ENCODE measurements around the gene PRELP.
"Not testable (repeated sequence)": the region's sequence is repeated elsewhere in the genome, so short reads cannot be mapped to it uniquely, and the experiment has no call there.

PRELP gene

DNA sequence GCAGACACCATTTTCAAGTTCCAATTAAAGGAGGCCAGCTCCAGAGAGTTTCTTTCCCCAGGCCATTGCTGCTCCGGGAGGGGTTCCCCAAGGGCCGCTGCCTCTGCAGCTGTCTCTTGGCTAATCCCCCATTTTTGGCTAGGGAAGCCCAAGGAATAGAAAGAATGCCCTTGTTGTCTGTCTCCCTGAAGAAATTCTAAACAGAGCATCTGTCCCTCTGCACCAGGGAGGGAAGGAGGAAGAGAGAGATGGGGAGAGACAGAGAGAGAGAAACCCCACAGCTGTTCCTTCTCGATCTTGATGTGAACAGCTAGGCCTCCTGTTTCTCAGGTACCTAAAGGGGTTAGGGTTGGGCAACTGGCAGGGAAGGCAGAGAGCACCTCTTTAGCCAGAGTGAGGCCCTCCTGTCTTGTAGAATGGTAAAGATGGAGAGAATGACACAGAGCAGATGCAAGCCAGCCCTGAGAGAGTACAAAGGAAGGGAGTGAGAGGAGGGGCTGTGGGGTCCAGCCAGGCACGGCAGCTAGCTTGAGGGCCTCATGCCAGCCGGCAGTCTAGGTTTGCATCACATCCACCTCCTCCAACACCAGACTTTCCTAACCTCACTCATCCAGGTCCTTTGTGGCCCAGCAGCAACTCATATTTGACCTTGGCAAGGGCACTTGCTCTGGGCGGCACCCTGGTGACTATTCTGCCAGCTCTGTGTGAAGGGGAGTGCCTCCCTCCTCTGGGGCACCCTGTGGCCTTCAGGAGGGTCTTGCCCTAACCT is 31.4 kb downstream of the PRELP start:
- DNase-seq (ENCODE audit: low read depth in 2 of 2): no peak

DNA sequence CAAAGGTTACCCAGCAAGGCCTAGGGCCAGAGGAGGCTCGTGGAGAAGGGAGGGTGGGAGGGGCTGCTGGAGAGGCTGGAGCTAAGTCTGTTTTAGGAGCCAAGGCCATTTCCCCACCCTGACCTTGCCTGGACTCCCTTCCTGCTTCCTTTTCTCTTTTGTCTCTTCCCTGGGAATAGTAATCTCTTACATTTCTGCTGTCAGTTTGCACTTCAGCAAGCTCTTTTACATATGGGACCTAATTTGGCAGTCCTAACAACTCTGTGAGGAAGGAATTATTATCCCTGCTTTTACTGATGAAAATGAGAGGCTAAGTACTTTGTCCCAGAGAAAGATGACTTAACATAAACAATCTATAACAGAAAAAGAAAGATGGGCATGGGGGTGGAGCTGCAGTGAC is 32.2 kb downstream of the PRELP start:
- DNase-seq (ENCODE audit: low read depth in 2 of 2): no peak

DNA sequence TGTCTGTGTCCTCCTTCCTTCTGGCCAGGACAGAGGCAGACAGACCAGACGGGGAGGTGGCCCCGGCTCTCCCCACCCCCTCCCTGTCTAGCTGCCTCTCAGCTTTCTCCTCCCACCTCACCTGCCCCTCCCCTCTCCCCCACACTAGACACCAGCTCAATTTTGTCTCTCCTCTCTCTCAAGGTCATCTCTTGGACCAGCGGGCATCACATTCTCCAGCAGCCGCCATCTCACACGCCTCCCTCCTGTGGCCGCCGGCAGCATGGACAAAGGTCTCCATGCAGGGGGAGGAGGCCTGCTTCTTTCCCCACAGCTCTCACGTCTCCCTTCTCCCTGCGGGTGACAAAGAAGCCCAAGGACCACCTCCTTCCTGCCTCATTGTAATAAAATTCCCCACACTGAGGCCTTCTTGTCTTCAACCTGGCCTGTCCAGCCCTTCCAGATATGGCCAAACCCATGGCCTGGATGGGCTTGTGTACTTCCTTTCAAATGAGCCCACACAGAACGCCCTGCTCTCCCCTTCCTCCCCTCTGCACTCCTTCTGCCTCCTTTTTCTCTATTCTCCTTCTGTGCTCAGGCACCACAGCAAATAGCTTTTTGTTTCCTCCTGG is 33.0 kb downstream of the PRELP start:
- no peak for DNase-seq (ENCODE audit: low read depth in 2 of 2)

DNA sequence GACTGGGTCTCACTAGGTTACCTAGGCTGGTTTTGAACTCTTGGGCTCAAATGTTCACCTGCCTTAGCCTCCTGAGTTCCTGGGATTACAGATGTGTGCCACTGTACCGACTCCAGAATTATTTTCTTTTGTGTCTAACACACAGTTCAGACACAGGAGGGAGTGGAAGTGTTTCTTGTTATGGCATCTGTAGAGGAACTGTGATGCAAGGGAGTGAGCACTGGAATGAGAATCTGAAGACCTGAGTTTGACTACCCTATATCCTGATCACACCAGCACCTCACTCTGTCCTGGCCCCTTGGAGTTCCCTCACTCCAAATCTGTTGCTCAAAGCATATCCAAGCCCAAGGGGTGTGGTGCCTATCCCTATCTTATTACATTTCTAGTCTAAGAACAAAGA is 33.5 kb downstream of the PRELP start:
- no peak for DNase-seq (ENCODE audit: low read depth in 2 of 2)

DNA sequence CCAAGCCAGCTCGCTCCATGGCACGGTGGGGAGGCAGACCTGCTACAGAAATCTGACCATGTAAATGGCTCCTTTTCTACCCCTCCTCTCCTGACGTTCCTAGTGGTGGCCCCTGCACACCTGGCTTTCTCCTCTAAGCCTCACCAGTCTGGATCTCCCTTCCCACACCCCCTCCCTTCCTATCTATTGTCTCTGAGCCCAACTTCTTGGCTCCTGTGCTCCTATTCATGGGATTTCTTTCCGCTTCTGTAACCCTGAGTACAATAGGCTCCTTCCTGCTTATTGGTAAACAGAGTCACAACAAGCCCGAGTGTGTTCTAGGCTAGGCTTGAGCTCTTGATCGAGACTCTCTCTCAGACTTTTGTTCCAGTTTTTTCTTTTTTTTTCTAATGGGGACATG is 35.9 kb downstream of the PRELP start:
- no peak for DNase-seq (ENCODE audit: low read depth in 2 of 2)

DNA sequence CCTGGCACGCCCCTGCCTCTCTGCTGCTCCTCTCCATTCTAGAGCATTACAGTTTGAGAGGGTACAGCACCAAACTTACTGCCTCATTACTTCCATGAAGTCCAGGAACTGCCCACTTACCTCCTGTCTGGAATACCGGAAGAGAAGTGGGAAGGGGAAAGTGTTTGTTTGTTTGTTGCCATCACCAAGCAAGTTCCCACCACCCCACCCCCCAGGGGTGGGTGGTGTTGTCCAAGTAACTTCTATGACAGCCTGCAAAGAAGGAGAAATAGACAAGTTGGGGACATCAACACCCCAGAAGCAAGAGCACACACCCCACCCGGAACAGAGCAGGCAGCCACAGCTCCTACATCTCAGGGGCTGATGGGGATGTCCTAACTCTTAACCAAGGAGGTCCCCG is 36.3 kb downstream of the PRELP start:
- no peak for DNase-seq (ENCODE audit: low read depth in 2 of 2)

DNA sequence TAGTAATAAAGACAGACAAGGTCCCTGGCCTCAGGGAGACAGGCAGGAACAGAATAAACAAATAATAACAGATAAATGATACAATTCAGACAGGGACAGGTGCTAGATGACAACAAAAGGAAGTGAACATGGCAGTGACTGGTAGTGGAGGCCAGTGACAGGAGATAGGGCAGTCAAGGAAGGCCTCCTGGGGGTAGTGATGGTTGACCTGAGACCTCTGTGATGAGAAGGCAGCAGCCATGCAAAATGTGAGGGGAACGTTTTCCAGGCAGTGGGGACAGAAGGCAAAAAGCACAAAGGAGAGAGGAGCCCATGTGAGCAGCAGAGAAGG is 36.9 kb downstream of the PRELP start:
- DNase-seq (ENCODE audit: low read depth in 2 of 2): no peak

DNA sequence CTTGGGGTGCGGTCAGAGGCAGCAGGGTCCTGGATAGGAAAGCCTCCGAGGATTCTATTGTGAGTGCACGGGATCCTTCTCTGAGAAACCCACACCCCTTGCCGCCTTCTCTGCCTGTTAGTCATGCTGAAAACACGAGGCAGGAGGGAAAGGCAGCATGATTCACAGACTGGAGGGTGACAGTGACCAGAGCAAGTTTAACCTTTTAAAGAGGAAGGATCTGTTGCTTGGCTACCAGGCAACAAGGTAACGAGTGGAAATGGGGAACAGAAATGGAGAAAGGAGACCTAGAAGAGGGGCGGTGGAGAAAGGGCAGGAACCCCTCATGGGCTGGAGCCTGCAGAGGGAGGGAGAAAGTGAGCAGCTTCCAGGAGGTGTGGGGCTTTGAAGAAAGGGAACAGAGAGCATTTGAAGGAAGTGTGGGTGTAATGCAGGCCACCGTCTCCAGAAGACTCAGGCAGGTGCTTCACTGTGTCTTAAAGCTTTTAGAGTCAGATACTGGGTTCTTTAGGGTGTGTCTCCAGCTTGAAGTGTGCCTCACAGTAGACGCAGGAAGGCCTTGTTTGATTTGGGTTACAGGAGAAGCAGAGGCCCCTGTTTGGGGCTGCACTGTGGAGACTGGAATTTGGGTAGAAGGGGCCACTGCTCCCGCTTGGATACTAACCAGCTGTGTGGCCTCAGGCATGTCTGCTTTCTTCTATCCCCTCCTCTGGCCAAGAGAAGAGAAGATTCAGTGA is 37.4 kb downstream of the PRELP start:
- no peak for DNase-seq (ENCODE audit: low read depth in 2 of 2)

DNA sequence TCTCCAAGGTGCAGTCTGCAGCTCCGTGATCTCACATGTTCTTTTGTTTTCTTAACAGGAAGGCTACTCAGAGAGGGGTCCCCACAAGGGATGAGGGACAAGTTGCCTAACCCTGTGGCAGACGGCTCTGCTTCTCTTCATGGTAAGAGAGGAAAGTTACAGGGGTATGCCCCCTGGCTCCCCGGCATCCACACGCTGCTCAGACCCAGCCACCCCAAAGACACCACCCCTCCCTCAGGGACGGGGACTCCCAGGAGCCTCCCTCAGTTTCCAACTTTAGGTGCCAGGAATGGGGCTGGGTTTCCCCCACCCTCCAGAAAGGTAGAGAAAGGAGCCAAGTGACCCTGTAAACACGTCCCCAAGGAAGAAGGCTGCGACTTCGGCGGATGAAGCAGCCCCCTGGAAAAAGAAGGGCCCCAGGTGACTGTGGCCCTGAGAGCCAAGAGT is 38.0 kb downstream of the PRELP start:
- no peak for DNase-seq (ENCODE audit: low read depth in 2 of 2)

DNA sequence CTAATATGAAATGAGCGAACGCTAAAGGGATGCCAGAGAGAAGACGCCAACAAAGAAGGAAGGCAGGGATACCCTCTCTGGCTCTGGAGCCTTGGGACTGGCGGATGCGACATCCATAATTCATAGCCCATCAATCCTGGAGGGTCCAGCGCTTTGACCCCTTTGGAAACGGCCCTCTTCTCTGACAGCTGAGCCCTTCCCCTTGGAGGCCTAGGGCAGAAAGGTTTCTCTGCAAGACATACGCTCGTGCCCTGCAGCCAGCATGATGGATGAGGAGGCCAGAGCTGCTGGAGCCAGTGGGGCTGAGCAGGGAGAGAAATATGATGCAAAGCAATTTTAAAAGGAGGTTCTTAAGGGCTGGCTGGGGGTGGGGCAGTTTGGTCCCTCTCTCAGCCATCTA is 40.6 kb downstream of the PRELP start:
- DNase-seq (ENCODE audit: low read depth in 2 of 2): no peak

DNA sequence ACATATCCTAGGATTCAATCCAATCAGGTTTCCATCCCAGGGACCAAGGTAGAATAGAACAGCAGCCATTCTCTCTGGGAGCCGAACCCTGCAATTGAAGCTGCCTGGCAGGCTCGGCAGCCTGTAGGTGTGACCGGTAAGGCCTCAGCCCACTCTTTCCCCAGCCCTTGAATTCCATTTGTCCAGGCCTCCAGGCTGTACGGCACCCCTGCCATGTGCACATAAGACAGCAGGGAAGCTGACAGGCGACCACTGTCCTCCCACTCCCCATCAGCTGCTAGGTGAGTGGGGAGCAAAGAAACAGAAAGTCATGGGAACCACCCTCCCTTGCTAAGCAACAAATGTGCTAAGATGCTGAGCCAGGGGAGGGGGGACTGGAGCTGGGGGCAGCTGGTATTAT is 41.3 kb downstream of the PRELP start:
- no peak for DNase-seq (ENCODE audit: low read depth in 2 of 2)

DNA sequence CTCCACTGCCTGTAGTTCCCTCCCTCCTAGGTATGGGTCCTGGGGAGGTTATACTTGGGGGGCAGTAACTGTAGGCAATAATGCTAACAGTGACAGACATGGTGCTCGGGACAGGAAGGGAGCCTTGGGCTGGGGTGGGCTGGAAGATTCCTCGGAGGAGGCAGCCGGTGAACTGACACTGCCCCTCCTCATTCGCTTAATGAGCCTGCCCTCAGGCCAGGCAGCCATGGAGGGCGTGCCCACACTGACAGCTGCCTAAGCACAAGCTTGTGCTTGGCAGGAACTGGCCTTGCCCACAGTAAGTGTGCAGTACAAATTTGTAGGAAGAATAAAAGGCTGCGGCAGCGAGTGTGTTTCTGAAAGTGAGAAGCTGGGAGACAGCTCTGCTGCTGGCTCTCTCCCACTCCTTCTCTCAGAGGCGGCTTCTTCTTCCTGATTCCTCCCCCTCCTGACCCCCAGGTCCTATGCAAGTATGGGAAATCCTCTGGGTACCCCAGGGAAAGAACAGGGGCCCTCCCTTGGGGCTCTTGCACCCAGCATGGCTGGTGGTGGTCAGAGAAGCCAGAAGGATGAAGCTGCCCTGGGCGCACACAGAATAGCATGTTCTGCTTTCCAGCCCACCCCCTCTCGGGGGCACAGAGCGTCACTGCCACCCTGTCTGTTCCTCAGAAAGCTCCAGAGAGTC is 42.0 kb downstream of the PRELP start:
- DNase-seq (ENCODE audit: low read depth in 2 of 2): no peak

DNA sequence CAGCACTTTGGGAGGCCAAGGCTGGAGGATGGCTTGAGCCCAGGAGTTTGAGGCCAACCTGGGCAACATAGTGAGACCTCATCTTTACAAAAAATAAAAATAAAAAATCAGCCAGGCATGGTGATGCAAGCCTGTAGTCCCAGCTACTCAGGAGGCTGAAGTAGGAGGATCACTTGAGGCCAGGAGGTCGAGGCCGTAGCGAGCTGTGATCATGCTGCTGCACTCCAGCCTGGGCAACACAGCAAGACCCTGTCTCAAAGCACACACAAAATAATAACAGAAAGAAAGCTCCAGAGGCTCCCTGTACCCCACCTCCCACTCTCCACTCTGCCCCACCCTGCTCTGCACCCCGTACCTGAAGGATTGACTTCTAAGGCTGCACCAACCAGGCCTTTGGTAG is 42.5 kb downstream of the PRELP start:
- DNase-seq (ENCODE audit: low read depth in 2 of 2): not testable (repeated sequence)

DNA sequence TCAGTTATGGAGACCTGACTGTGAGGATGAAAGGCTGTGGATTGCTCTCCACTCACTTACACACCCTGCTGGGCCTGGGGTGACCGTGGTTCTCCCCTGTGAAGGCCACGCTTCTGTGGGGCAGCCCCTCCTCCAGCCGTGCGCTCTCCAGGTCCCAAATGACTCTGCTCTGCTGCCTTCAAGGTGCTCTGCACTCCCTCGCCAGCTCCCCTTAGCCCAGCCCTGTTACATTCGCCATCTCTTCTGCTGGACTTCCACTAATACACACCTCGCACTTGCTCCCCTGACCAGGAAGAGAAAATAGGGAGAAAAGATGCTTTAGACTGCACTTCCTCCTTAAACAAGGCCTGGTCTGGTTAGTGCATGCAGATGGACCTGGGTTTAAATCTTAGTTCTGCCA is 42.9 kb downstream of the PRELP start:
- no peak for DNase-seq (ENCODE audit: low read depth in 2 of 2)

DNA sequence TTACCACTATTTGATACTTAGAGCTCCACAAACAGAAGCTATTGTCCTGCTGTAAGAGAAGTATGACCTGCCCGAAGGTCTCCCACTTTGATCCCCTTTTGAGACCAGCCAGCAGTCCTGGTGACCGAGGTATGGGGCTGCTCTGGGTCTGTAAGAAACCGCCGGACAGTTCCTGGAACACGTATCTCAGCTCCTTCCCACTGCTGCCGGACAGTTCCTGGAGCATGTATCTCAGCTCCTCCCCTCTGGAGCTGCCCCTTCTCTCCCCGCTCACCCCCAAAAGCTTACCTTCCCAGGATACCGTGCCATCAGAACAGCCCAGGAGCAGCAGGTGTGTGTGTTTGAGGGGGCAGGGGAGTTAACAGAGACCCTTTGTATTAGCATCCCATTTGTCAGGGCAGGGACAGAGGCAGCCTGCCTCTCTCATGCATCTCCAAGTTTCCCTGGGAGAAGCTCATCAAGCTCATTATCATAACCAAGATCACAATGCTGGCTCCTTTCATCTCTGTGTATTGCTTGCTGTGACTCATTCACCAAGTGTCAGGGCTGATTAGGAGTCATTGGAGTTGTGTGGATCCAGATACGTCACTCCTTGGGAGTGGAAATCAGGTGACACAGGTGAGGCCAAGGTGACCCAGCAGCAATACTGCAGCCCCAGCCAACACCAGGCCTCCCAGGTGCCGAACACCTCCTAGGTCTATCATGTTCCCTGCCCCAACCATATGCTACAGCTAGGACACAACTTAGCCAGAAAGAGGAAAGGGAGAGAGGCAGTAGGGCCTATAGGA is 43.6 kb downstream of the PRELP start:
- DNase-seq (ENCODE audit: low read depth in 2 of 2): no peak

DNA sequence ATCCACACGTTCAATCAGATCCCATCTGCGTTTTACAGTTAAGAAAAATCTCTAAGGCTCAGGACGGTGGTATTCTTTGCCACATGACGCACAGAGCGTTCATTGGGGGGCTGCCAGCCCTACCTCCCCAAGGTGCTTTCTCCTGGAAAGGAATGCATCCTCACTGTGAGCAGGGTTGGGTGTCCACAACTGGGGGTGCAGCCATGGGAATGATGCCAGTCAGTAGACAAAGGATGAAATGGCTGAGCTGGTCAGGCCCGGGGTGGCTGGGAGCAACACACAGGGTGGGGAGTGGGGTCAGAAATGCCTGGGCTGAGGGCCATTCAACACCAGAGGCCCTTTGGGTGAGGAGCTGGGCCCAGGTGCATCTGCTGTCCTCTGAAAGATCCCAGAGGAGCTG is 44.3 kb downstream of the PRELP start:
- DNase-seq (ENCODE audit: low read depth in 2 of 2): no peak

DNA sequence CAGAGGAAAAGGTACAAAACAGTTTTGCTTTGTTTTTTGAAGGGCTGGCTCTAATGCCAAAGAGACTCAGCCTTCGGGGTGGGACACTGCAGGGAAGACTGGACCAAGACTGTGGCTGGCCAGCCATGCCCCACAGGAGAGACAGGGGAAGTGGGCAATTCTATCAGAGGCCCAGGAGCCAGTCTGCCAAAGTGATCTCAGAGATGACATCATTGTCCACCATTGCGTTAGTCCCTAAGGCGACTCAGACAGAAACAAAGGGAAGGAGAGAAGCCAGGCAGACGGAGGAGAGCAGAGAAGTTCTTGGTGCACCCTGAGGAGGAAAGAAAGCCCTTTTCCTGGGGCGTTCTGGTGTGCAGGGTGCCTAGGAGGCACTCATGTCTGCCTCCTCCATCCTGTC is 44.7 kb downstream of the PRELP start:
- DNase-seq (ENCODE audit: low read depth in 2 of 2): no peak

DNA sequence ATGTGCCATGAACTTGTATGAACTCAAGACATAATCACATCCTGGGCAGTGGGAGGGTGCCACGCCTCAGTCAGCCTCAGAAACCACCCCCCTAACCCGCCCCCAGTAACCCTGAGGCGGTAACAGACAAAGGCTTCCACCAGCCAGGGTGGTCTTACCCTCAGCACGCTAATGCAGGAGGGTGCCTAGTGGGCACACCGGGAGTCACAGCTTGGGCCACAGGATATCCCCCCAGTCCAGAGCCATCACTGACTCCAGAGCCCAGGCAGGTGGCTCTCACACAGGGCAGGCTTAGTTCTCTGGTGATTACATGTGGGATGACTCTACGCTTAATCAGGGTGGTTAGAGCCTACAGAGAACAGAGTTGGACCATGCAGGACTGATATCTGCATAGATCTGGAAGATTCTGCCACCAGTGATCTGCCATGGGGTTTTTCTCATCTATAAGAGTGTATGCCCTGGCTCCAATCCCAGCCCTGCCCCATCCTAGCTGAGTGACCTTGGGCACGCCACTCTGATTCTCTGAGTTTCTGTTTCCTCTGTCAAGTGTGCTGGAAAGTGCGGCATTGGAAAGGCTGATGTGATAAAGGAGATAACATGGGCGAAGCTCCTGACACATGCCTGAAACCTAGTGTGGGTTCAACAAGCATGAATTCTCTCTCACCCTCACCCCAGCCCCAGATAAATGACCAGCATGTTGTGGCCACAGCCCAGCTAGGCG is 45.6 kb downstream of the PRELP start:
- DNase-seq (ENCODE audit: low read depth in 2 of 2): no peak

DNA sequence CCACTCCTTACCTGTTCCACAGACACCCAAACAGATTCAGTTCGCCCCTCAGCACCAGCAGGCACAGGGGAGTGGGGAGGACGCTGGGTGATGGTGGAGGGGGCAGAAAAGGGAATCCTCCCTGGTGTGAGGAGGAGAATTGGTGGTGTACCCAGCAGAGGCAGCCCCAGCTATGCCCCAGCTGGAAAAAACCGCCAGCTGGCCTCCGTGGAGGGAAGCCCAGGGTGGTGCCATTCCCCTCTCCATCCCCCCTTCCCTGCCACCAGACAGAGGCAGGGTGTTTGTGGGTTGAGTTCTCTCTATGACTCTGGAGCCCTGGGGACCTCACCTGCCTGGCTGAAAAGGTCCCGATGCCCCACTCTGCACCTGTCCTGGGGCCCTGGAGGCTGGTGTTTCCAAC is 46.2 kb downstream of the PRELP start:
- DNase-seq (ENCODE audit: low read depth in 2 of 2): no peak

DNA sequence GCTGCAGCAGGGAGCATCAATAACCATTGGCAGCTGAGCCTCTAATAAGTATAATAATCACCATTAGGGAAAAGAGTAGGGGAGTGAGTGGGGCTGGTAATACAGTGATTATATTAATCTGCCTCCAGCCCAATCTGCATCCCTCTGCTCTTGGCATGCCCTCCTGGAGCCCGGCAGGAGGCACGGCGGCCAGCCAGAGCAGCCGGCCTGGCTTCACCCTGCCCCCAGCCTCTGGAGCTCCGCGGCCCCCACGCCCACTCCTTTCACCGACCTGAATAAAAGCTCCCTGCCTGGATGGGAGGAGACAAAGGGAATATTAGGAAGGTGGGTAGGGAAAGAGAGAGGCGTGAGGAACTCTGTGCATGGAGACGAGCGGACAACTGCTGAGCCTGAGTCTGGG is 46.6 kb downstream of the PRELP start:
- no peak for DNase-seq (ENCODE audit: low read depth in 2 of 2)

DNA sequence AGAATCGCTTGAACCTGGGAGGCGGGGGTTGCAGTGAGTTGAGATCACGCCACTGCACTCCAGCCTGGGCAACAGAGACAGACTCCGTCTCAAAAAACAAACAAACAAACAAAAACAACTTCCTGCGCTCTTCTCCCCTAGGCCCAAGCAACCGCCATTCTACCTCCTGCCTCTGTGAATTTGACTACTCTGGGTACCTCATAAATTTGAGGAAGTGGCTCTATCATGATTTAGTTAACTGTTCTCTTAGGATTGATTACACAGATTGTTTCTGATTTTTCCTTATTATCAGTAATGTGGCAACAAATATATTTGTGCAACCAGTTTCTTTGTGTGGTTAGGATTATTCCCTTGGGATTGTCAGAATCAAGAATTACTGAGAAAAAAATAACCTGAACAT is 48.1 kb downstream of the PRELP start:
- no peak for DNase-seq (ENCODE audit: low read depth in 2 of 2)

All from stimulated activated CD4-positive, alpha-beta T cell treated with anti-CD3 and anti-CD28 coated beads, Interleukin-1b, Interleukin-23, amount 100 ng/mL, for 1 hour (primary cell).